ENCODE data around the gene ASPDH. TPM values are rescaled to one million over a fixed set of nuclear protein-coding genes. Genes with fewer than 3 reads are reported as not detected.
A peak's percentile ranks its signal among the peaks of the same experiment; 100 is the strongest.

Gene ASPDH
- total RNA-seq (not detected), polyA plus RNA-seq (not detected)

GRCh38 chr19:50513746-50514345 is at the start of gene ASPDH:
Gene ASPDH (minus strand): TSS chr19:50513913. CDS start chr19:50513823, 90 bp downstream.
- intact Hi-C loops (cut with micrococcal nuclease) = no loop called here
- peak within 1 kb of the TSS in 5 of 7 donors; percentile 30 to 87 (median 76) for H3K27ac Mint-ChIP-seq
- peaks cover 0 to 4% of the 10 kb centered on the region in 2 donors for H3K36me3 Mint-ChIP-seq
- H3K4me1 ChIP-seq (ENCODE audit: insufficient read depth, low read length) = peaks cover 13% of the 10 kb centered on the region
- peak within 1 kb of the TSS in 5 of 8 donors; percentile 11 to 72 (median 40) for H3K4me3 Mint-ChIP-seq
- ChIA-PET CTCF (ENCODE audit: partially characterized antibody) (no interaction called here), POLR2A (ENCODE audit: partially characterized antibody) (interaction anchor here (3.1 kb wide), 1 partner anchor 156 kb away, joined by 22 read pairs; no protein-coding TSS in a partner anchor)
- no peaks in the 10 kb centered on the region for H3K36me3 ChIP-seq (ENCODE audit: insufficient read depth, low read length)
- no peaks in the 10 kb centered on the region for H3K27me3 ChIP-seq (ENCODE audit: insufficient read depth, low read length)
- DNase-seq = peak in 1 of 5 donors; percentile 32
- H3K4me1 Mint-ChIP-seq = peaks cover 7 to 29% (median 17%) of the 10 kb centered on the region in 4 donors
- no peak within 1 kb of the TSS for H3K4me3 ChIP-seq (ENCODE audit: low read length in 2 of 2)
- H3K27me3 Mint-ChIP-seq = peaks cover 0 to 9% of the 10 kb centered on the region in 2 donors
- H3K9me3 ChIP-seq (ENCODE audit: control insufficient read depth in 1 of 2, low read length in 2 of 2) = no peaks in the 10 kb centered on the region
- no peak within 1 kb of the TSS for H3K27ac ChIP-seq (ENCODE audit: low read depth, low read length)
- peaks cover 0 to 3% (median 0%) of the 10 kb centered on the region in 8 donors for H3K9me3 Mint-ChIP-seq

GRCh38 chr19:50562996-50563395 is 49.3 kb upstream of the ASPDH start:
- Mint-ChIP-seq H3K4me1 (peaks cover 8 to 18% (median 9%) of the 10 kb centered on the region in 4 donors), H3K4me3 (no peak overlapping the region), H3K9me3 (peaks cover 0 to 2% (median 0%) of the 10 kb centered on the region in 8 donors), H3K27me3 (peaks cover 38 to 46% of the 10 kb centered on the region in 2 donors), H3K27ac (no peak overlapping the region), H3K36me3 (no peaks in the 10 kb centered on the region)
- no peak for DNase-seq
- Histone ChIP-seq H3K9me3 (ENCODE audit: control insufficient read depth in 1 of 2, low read length in 2 of 2) (no peaks in the 10 kb centered on the region), H3K27me3 (ENCODE audit: insufficient read depth, low read length) (peaks cover 22% of the 10 kb centered on the region), H3K4me1 (ENCODE audit: insufficient read depth, low read length) (peaks cover 18% of the 10 kb centered on the region), H3K4me3 (ENCODE audit: low read length in 2 of 2) (no peak overlapping the region), H3K27ac (ENCODE audit: low read depth, low read length) (no peak overlapping the region), H3K36me3 (ENCODE audit: insufficient read depth, low read length) (no peaks in the 10 kb centered on the region)
- intact Hi-C loops (cut with micrococcal nuclease) = no loop called here
- CTCF ChIA-PET (ENCODE audit: partially characterized antibody) = no interaction called here
- POLR2A ChIA-PET (ENCODE audit: partially characterized antibody) = no interaction called here

GRCh38 chr19:50562329-50562728 is 48.6 kb upstream of the ASPDH start:
- H3K9me3 ChIP-seq (ENCODE audit: control insufficient read depth in 1 of 2, low read length in 2 of 2) = no peaks in the 10 kb centered on the region
- intact Hi-C loops (cut with micrococcal nuclease) = no loop called here
- H3K4me3 ChIP-seq (ENCODE audit: low read length in 2 of 2) = no peak overlapping the region
- Mint-ChIP-seq H3K4me3 (no peak overlapping the region), H3K9me3 (peaks cover 0 to 2% (median 0%) of the 10 kb centered on the region in 8 donors), H3K4me1 (peaks cover 8 to 18% (median 9%) of the 10 kb centered on the region in 4 donors), H3K27me3 (peaks cover 43 to 48% of the 10 kb centered on the region in 2 donors), H3K27ac (no peak overlapping the region), H3K36me3 (no peaks in the 10 kb centered on the region)
- POLR2A ChIA-PET (ENCODE audit: partially characterized antibody) = no interaction called here
- H3K36me3 ChIP-seq (ENCODE audit: insufficient read depth, low read length) = no peaks in the 10 kb centered on the region
- peaks cover 22% of the 10 kb centered on the region for H3K27me3 ChIP-seq (ENCODE audit: insufficient read depth, low read length)
- peaks cover 18% of the 10 kb centered on the region for H3K4me1 ChIP-seq (ENCODE audit: insufficient read depth, low read length)
- H3K27ac ChIP-seq (ENCODE audit: low read depth, low read length) = no peak overlapping the region
- CTCF ChIA-PET (ENCODE audit: partially characterized antibody) = no interaction called here
- no peak for DNase-seq

GRCh38 chr19:50559636-50560035 is 45.9 kb upstream of the ASPDH start:
- H3K4me3 Mint-ChIP-seq = no peak overlapping the region
- Histone ChIP-seq H3K9me3 (ENCODE audit: control insufficient read depth in 1 of 2, low read length in 2 of 2) (no peaks in the 10 kb centered on the region), H3K27me3 (ENCODE audit: insufficient read depth, low read length) (peaks cover 9% of the 10 kb centered on the region), H3K4me1 (ENCODE audit: insufficient read depth, low read length) (peaks cover 4% of the 10 kb centered on the region), H3K36me3 (ENCODE audit: insufficient read depth, low read length) (no peaks in the 10 kb centered on the region), H3K4me3 (ENCODE audit: low read length in 2 of 2) (no peak overlapping the region), H3K27ac (ENCODE audit: low read depth, low read length) (no peak overlapping the region)
- H3K9me3 Mint-ChIP-seq = peaks cover 0 to 2% (median 0%) of the 10 kb centered on the region in 8 donors
- H3K4me1 Mint-ChIP-seq = peaks cover 4 to 14% (median 9%) of the 10 kb centered on the region in 4 donors
- no peak overlapping the region for H3K27ac Mint-ChIP-seq
- DNase-seq = no peak
- intact Hi-C loops (cut with micrococcal nuclease) = no loop called here
- peaks cover 34 to 48% of the 10 kb centered on the region in 2 donors for H3K27me3 Mint-ChIP-seq
- H3K36me3 Mint-ChIP-seq = peaks cover 0 to 2% of the 10 kb centered on the region in 2 donors
- CTCF ChIA-PET (ENCODE audit: partially characterized antibody) = interaction anchor here (0.9 to 1.1 kb wide), 2 partner anchors 22 kb away, joined by 3 read pairs; no protein-coding TSS in a partner anchor
- POLR2A ChIA-PET (ENCODE audit: partially characterized antibody) = interaction anchor here (0.5 kb wide), 1 partner anchor 50 kb away, joined by 3 read pairs; no protein-coding TSS in a partner anchor

GRCh38 chr19:50558449-50558848 is 44.7 kb upstream of the ASPDH start:
- H3K27ac Mint-ChIP-seq = no peak overlapping the region
- CTCF ChIA-PET (ENCODE audit: partially characterized antibody) = interaction anchor here (1.1 to 3.2 kb wide), 2 partner anchors 21 to 201 kb away, joined by 3 to 18 read pairs; no protein-coding TSS in a partner anchor
- Histone ChIP-seq H3K36me3 (ENCODE audit: insufficient read depth, low read length) (no peaks in the 10 kb centered on the region), H3K27ac (ENCODE audit: low read depth, low read length) (no peak overlapping the region), H3K27me3 (ENCODE audit: insufficient read depth, low read length) (no peaks in the 10 kb centered on the region), H3K4me3 (ENCODE audit: low read length in 2 of 2) (no peak overlapping the region), H3K9me3 (ENCODE audit: control insufficient read depth in 1 of 2, low read length in 2 of 2) (no peaks in the 10 kb centered on the region), H3K4me1 (ENCODE audit: insufficient read depth, low read length) (peaks cover 4% of the 10 kb centered on the region)
- DNase-seq = no peak
- H3K4me1 Mint-ChIP-seq = peaks cover 4 to 14% (median 8%) of the 10 kb centered on the region in 4 donors
- peaks cover 0 to 2% of the 10 kb centered on the region in 2 donors for H3K36me3 Mint-ChIP-seq
- H3K9me3 Mint-ChIP-seq = peaks cover 0 to under 1% (median 0%) of the 10 kb centered on the region in 8 donors
- H3K27me3 Mint-ChIP-seq = peaks cover 30 to 44% of the 10 kb centered on the region in 2 donors
- no peak overlapping the region for H3K4me3 Mint-ChIP-seq
- intact Hi-C loops (cut with micrococcal nuclease) = no loop called here
- POLR2A ChIA-PET (ENCODE audit: partially characterized antibody) = no interaction called here

- H3K27me3 Mint-ChIP-seq = peaks cover 33 to 47% of the 10 kb centered on the region in 2 donors
- DNase-seq = no peak
- no peaks in the 10 kb centered on the region for H3K27me3 ChIP-seq (ENCODE audit: insufficient read depth, low read length)
- peaks cover 0 to 2% (median 0%) of the 10 kb centered on the region in 8 donors for H3K9me3 Mint-ChIP-seq
- H3K4me1 ChIP-seq (ENCODE audit: insufficient read depth, low read length) = peaks cover 4% of the 10 kb centered on the region
- peaks cover 0 to 2% of the 10 kb centered on the region in 2 donors for H3K36me3 Mint-ChIP-seq
- intact Hi-C loops (cut with micrococcal nuclease) = no loop called here
- H3K27ac Mint-ChIP-seq = no peak overlapping the region
- H3K27ac ChIP-seq (ENCODE audit: low read depth, low read length) = no peak overlapping the region
- POLR2A ChIA-PET (ENCODE audit: partially characterized antibody) = no interaction called here
- H3K36me3 ChIP-seq (ENCODE audit: insufficient read depth, low read length) = no peaks in the 10 kb centered on the region
- no peak overlapping the region for H3K4me3 ChIP-seq (ENCODE audit: low read length in 2 of 2)
- H3K4me1 Mint-ChIP-seq = peaks cover 4 to 15% (median 9%) of the 10 kb centered on the region in 4 donors
- H3K9me3 ChIP-seq (ENCODE audit: control insufficient read depth in 1 of 2, low read length in 2 of 2) = no peaks in the 10 kb centered on the region
- CTCF ChIA-PET (ENCODE audit: partially characterized antibody) = interaction anchor here (1.4 to 3.2 kb wide), 3 partner anchors 13 to 201 kb away, joined by 5 to 18 read pairs (median 9); no protein-coding TSS in a partner anchor
- H3K4me3 Mint-ChIP-seq = no peak overlapping the region
These were observed 44.3 kb upstream of the ASPDH start for GRCh38 chr19:50558039-50558438.

GRCh38 chr19:50557009-50557613 is 43.4 kb upstream of the ASPDH start:
- peak overlapping the region in 1 of 8 donors; percentile 93 for H3K4me3 Mint-ChIP-seq
- peaks cover 0 to 2% of the 10 kb centered on the region in 2 donors for H3K36me3 Mint-ChIP-seq
- Histone ChIP-seq H3K4me1 (ENCODE audit: insufficient read depth, low read length) (peaks cover 4% of the 10 kb centered on the region), H3K36me3 (ENCODE audit: insufficient read depth, low read length) (no peaks in the 10 kb centered on the region), H3K27ac (ENCODE audit: low read depth, low read length) (no peak overlapping the region), H3K9me3 (ENCODE audit: control insufficient read depth in 1 of 2, low read length in 2 of 2) (no peaks in the 10 kb centered on the region), H3K27me3 (ENCODE audit: insufficient read depth, low read length) (peaks cover 4% of the 10 kb centered on the region), H3K4me3 (ENCODE audit: low read length in 2 of 2) (no peak overlapping the region)
- no peak overlapping the region for H3K27ac Mint-ChIP-seq
- peaks cover 0 to 2% (median 0%) of the 10 kb centered on the region in 8 donors for H3K9me3 Mint-ChIP-seq
- H3K27me3 Mint-ChIP-seq = peaks cover 35 to 54% of the 10 kb centered on the region in 2 donors
- DNase-seq = no peak
- CTCF ChIA-PET (ENCODE audit: partially characterized antibody) = interaction anchor here (0.9 to 3.2 kb wide), 12 partner anchors 14 to 224 kb away, joined by 3 to 19 read pairs (median 5); no protein-coding TSS in a partner anchor
- POLR2A ChIA-PET (ENCODE audit: partially characterized antibody) = no interaction called here
- peaks cover 4 to 15% (median 9%) of the 10 kb centered on the region in 4 donors for H3K4me1 Mint-ChIP-seq
- intact Hi-C loops (cut with micrococcal nuclease) = no loop called here
